Kidney epithelial cell (primary cell): ENCODE measurements around the gene GALNT9. TPM values are rescaled to one million over a fixed set of nuclear protein-coding genes. Genes with fewer than 3 reads are reported as not detected.
"Not testable (repeated sequence)": the region's sequence is repeated elsewhere in the genome, so short reads cannot be mapped to it uniquely, and the experiment has no call there.

Experiments
- DNase-seq: peaks from one replicate; pipeline ENCODE4 v3.0.0-alpha.2; 2010; ENCODE audit warnings: low read depth
- H3K27me3 ChIP-seq: 2 replicates; pipeline ENCODE4 v1.6.0; 2011; ENCODE audit warnings: low read length; ENCODE audit not compliant: control insufficient read depth, insufficient read depth
- H3K36me3 ChIP-seq: 2 replicates; pipeline ENCODE4 v1.5.1; 2011; ENCODE audit warnings: low read length; ENCODE audit not compliant: control insufficient read depth, insufficient read depth
- H3K4me3 ChIP-seq: 2 replicates; pipeline ENCODE4 v1.5.1; 2011; ENCODE audit warnings: low read depth, mild to moderate bottlenecking, control low read depth, low read length
- total RNA-seq: library from RNA; depleted of rRNA; stranded (reverse); fragments of >200 nt; gene quantifications from 2 replicates; pipeline ENCODE4 v1.2.3, GENCODE V29; 2015
- TF ChIP-seq, protein P1 (sequence below): IDR thresholded peaks from 2 replicates; pipeline ENCODE4 v1.5.1; 2011; ENCODE audit warnings: mild to moderate bottlenecking, moderate library complexity, low read length, control low read depth, inconsistent platforms; ENCODE audit not compliant: insufficient read depth, poor library complexity, severe bottlenecking

Gene GALNT9
- total RNA-seq, 1 donor from 2014 or later, result 1.5 TPM

DNA sequence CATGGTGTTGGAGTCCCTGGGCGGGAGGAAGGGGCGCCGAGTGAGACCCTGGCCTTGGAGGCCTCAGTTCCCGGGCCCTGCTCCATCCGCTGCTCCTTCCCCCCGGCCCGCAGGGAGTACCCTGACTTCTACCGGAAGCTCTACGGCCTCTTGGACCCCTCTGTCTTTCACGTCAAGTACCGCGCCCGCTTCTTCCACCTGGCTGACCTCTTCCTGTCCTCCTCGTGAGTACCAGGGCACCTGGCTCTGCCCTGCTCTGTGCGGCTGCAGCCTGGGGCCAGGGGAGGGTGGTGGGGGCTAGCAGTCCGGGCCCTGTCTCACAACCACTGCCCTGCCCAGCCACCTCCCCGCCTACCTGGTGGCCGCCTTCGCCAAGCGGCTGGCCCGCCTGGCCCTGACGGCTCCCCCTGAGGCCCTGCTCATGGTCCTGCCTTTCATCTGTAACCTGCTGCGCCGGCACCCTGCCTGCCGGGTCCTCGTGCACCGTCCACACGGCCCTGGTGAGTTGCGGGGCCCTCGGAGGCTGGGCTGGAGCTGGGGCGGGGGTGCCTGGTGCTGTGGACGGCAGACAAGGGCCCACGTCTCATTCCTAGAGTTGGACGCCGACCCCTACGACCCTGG, 178.1 kb downstream of the GALNT9 start:
- Histone ChIP-seq H3K27me3 (peaks cover 10% of the 10 kb centered on the region), H3K36me3 (no peaks in the 10 kb centered on the region), H3K4me3 (no peak overlapping the region)
- DNase-seq, result no peak
- TF ChIP-seq, protein P1, sequence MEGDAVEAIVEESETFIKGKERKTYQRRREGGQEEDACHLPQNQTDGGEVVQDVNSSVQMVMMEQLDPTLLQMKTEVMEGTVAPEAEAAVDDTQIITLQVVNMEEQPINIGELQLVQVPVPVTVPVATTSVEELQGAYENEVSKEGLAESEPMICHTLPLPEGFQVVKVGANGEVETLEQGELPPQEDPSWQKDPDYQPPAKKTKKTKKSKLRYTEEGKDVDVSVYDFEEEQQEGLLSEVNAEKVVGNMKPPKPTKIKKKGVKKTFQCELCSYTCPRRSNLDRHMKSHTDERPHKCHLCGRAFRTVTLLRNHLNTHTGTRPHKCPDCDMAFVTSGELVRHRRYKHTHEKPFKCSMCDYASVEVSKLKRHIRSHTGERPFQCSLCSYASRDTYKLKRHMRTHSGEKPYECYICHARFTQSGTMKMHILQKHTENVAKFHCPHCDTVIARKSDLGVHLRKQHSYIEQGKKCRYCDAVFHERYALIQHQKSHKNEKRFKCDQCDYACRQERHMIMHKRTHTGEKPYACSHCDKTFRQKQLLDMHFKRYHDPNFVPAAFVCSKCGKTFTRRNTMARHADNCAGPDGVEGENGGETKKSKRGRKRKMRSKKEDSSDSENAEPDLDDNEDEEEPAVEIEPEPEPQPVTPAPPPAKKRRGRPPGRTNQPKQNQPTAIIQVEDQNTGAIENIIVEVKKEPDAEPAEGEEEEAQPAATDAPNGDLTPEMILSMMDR, result no peak

DNA sequence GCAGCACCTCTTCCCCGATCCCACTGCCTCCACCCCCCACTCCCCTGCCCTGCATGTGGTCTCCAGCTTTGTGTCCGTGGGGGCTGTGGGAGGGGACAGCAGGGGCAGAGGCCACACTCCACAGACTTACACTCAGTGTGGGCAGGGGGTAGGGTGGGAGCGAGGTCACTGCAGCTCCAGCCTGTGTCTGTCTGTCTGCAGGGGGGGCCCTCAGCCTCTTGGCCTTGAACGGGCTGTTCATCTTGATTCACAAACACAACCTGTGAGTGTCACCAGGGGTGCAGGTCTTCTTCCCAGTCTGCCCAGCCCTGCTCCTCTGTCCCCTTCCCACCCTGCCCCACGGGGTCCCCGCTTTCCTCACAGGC, 178.6 kb downstream of the GALNT9 start:
- Histone ChIP-seq H3K4me3 (no peak overlapping the region), H3K27me3 (peaks cover 10% of the 10 kb centered on the region), H3K36me3 (no peaks in the 10 kb centered on the region)
- no peak for DNase-seq
- TF ChIP-seq, protein P1, result no peak

GRCh38 chr12:132149526-132149925, 179.9 kb downstream of the GALNT9 start:
- not testable (repeated sequence) for H3K27me3 ChIP-seq, DNase-seq, H3K36me3 ChIP-seq, H3K4me3 ChIP-seq

DNA sequence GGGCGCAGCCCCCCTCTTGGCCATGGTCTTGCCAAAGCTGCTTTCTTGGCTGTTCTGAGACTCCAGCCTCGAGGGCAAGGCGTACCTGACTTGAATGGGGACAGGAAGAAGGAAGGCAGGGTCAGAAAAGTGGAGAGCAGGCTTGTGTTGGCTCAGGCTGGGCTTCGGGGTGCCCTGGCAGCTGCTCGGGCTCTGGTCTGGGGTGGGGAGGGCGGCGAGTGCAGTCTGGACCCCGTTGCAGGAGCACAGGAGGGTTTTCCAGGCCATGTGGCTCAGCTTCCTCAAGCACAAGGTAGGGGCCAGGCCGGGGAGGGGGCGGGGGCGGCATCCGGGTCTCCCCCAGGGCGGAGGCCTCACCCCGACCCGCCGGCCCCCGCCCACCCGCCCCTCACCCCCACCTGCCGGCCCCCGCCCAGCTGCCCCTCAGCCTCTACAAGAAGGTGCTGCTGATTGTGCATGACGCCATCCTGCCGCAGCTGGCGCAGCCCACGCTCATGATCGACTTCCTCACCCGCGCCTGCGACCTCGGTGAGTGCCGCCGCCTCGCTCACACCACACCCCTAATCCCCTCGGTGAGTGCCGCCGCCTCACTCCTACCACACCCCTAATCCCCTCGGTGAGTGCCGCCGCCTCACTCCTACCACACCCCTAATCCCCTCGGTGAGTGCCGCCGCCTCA, 180.9 kb downstream of the GALNT9 start:
- no peak overlapping the region for H3K4me3 ChIP-seq
- no peaks in the 10 kb centered on the region for H3K36me3 ChIP-seq
- H3K27me3 ChIP-seq, result no peaks in the 10 kb centered on the region
- TF ChIP-seq, protein P1, result no peak
- no peak for DNase-seq

DNA sequence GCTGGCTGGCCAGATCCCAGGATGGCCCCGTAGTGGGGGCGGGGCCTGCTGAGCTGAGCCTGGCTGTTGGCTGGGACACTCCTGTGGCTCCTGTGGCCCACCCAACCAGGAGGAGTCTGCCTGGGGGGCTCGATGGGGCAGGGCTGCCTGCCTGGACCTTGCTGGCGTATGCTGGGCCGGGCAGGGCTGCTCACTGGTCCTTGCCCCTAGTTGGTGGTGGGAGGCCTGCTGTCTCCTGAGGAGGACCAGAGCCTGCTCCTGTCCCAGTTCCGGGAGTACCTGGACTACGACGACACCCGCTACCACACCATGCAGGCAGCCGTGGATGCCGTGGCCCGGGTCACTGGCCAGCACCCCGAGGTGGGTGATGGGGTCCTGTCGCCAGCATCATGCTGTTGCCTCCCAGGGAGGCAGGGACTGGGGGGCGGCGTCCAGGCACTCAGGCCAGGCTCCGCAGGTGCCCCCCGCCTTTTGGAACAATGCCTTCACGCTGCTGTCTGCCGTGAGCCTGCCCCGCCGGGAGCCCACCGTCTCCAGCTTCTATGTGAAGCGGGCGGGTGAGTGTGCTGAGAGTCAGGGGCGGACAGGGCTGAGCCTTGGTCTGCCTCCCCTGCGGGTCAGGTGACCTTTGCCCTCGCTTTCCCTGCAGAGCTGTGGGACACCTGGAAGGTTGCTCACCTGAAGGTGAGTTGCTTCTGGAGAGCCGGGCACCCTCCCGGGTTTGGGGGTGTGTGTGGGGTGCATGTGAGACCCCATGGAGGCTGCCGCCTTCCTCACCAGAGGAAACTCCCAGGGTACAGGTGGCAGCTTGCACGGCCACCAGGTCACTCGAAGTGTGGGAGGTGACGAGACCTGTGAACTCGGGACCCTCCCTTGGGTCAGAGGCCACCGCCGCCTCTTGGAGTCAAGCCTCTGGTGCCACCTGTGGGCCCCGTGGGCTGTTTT, 181.7 kb downstream of the GALNT9 start:
- Histone ChIP-seq H3K27me3 (no peaks in the 10 kb centered on the region), H3K36me3 (no peaks in the 10 kb centered on the region), H3K4me3 (no peak overlapping the region)
- no peak for DNase-seq
- TF ChIP-seq, protein P1, result no peak

GRCh38 chr12:132146772-132147422, 182.5 kb downstream of the GALNT9 start:
- no peaks in the 10 kb centered on the region for H3K36me3 ChIP-seq
- DNase-seq, result no peak

More at GRCh38 chr12:132146772-132147422, 182.5 kb downstream of the GALNT9 start:
- TF ChIP-seq, protein P1, result no peak
- Histone ChIP-seq H3K27me3 (no peaks in the 10 kb centered on the region), H3K4me3 (no peak overlapping the region)
